ENCODE data around the gene RGL1.

DNA sequence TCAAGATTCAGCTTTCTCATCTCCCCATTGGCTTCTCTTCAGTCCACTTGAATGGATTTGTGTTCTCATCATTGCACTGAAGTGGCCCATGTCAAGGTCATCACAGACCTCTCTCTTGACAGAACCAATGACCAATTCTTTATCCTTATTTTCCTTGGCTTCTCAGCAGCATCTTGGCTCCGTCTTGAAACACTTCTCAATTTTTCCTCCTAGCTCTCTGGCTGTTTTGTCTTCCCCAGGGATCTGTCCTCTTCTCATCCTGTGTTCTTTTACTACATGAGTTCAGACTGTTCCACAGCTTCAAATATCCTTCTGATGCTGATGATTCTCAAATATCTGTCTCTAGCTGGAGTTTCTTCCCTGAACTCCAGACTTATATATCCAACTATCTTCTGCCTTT, 154.0 kb downstream of the RGL1 start:
- TF ChIP-seq, protein P1, sequence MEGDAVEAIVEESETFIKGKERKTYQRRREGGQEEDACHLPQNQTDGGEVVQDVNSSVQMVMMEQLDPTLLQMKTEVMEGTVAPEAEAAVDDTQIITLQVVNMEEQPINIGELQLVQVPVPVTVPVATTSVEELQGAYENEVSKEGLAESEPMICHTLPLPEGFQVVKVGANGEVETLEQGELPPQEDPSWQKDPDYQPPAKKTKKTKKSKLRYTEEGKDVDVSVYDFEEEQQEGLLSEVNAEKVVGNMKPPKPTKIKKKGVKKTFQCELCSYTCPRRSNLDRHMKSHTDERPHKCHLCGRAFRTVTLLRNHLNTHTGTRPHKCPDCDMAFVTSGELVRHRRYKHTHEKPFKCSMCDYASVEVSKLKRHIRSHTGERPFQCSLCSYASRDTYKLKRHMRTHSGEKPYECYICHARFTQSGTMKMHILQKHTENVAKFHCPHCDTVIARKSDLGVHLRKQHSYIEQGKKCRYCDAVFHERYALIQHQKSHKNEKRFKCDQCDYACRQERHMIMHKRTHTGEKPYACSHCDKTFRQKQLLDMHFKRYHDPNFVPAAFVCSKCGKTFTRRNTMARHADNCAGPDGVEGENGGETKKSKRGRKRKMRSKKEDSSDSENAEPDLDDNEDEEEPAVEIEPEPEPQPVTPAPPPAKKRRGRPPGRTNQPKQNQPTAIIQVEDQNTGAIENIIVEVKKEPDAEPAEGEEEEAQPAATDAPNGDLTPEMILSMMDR (conservative IDR thresholded peaks at IDR 0.05 in 1 of 2, IDR thresholded peaks at IDR 0.05 in 1 of 2; ENCODE audit: low read depth in 1 of 2, low read length in 2 of 2) = no peak
- TF ChIP-seq EZH2 (IDR thresholded peaks at IDR 0.05; ENCODE audit: low read length, missing control alignments) = no peak
